RWPE1 (cell line): Measurements from ENCODE around the gene ADAM12.

Experiments used
- CTCF ChIA-PET: fragments of 350-600 bp; sonication (Branson Sonifier 250); formaldehyde crosslinking; extraction: SDS; loops from one replicate; lab custom pipeline; 2021; lab: Yijun Ruan, JAX
- POLR2A ChIA-PET: fragments of 400-600 bp; formaldehyde crosslinking; extraction: SDS; loops from one replicate; lab custom pipeline; 2020; ENCODE audit warnings: antibody characterized with exemption; ENCODE audit not compliant: low non-redundant PET; lab: Yijun Ruan, JAX
- DNase-seq: peaks from one replicate; pipeline ENCODE4 v3.0.0; 2012; ENCODE audit warnings: low spot score
- H3K27ac ChIP-seq: fragments of 450-650 bp; 2 replicates; pipeline ENCODE4 v1.5.1; 2017
- CTCF ChIP-seq: fragments of 450-650 bp; conservative IDR thresholded peaks from 2 replicates; pipeline ENCODE4 v1.5.1; 2017; ENCODE audit warnings: low read depth, mild to moderate bottlenecking

Gene ADAM12

GRCh38 chr10:126016156-126016805, 372.0 kb downstream of the ADAM12 start:
- DNase-seq, result peak; percentile 32
- ChIA-PET POLR2A (no interaction called here), CTCF (interaction anchor here (0.6 kb wide), 1 partner anchor 150 kb away, joined by 3 read pairs; no protein-coding TSS in a partner anchor)
- H3K27ac ChIP-seq, result no peak overlapping the region
- no peak for TF ChIP-seq CTCF

- H3K27ac ChIP-seq, result no peak overlapping the region
- no peak for DNase-seq
- CTCF ChIA-PET, result no interaction called here
- POLR2A ChIA-PET, result no interaction called here
- TF ChIP-seq CTCF, result no peak
These were observed 372.9 kb downstream of the ADAM12 start for GRCh38 chr10:126015413-126015812.

- ChIA-PET POLR2A (no interaction called here), CTCF (interaction anchor here (0.6 to 0.7 kb wide), 2 partner anchors 337 to 718 kb away, joined by 3 read pairs; no protein-coding TSS in a partner anchor)
- TF ChIP-seq CTCF, result no peak
- DNase-seq, result no peak
- H3K27ac ChIP-seq, result no peak overlapping the region
These were observed 374.0 kb downstream of the ADAM12 start for GRCh38 chr10:126014309-126014708.

GRCh38 chr10:126013489-126014281, 374.6 kb downstream of the ADAM12 start:
- H3K27ac ChIP-seq, result no peak overlapping the region
- TF ChIP-seq CTCF, result no peak
- POLR2A ChIA-PET, result no interaction called here
- CTCF ChIA-PET, result interaction anchor here (0.6 to 0.7 kb wide), 2 partner anchors 336 to 719 kb away, joined by 3 read pairs; no protein-coding TSS in a partner anchor
- peak; percentile 77 for DNase-seq

GRCh38 chr10:126012485-126012884, 375.8 kb downstream of the ADAM12 start:
- TF ChIP-seq CTCF, result no peak
- ChIA-PET POLR2A (no interaction called here), CTCF (no interaction called here)
- no peak overlapping the region for H3K27ac ChIP-seq
- DNase-seq, result peak; percentile 38

- H3K27ac ChIP-seq, result no peak overlapping the region
- no peak for DNase-seq
- TF ChIP-seq CTCF, result no peak
- CTCF ChIA-PET, result no interaction called here
- POLR2A ChIA-PET, result no interaction called here
These were observed 376.3 kb downstream of the ADAM12 start for GRCh38 chr10:126011995-126012394.
